ENCODE measurements around the gene GPR78. TPM values are rescaled to one million over a fixed set of nuclear protein-coding genes. Genes with fewer than 3 reads are reported as not detected.

The GPR78 gene
- polyA plus RNA-seq, 1 donor, result 0.75 TPM

GRCh38 chr4:8587469-8588195 lies 7.4 kb downstream of the GPR78 start:
- DNase-seq, result no peak

DNA sequence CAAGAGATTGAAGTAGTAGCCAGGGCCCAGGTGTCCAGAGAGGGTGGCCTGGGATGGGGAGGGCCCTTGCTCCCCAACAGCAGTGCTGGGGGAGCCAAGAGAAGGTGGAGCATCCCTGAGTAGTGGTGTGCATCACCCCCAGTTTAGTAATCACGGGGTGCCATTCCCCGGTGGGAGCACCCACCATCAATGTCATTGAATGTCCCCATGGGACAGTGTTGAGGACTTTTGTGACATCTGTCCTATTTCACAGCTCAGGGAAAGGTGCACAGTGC lies 7.9 kb downstream of the GPR78 start:
- no peak for DNase-seq

GRCh38 chr4:8589336-8589735 lies 9.1 kb downstream of the GPR78 start:
- DNase-seq, result no peak

DNA sequence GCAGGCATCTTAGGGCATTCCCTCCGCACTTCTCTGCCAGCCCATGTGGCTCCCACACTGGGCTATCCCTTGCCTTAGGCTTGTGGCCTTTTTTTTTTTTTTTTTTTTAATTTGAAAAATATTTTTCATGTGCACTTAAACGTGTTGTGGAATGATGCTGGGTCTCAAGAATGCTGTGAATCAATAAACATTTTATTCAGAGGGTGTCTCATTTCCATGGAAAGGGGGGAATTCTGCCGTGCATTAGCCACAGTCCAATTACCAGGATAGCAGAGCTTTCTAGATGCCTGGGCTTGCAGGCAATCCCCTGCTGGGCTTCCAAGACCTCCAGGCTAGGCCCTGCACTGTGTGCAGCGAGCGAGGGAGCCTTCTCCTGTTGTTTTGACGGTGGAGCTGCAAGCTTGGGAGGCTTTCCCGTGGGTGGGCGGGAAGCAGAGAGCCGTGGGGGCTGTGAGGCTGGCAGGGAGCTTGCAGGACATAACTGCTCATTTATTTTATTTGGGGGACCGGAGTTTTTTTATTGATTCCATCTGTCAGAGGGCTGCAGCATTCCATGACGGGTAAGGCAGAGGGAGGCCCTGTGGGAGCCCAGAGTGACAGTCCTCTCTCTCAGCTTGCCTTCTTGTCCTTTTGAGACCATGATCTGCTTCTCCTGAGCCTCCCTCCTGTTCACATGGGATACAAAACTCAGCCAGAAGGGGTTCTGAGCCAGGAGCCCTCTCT lies 9.8 kb downstream of the GPR78 start:
- DNase-seq, result no peak

DNA sequence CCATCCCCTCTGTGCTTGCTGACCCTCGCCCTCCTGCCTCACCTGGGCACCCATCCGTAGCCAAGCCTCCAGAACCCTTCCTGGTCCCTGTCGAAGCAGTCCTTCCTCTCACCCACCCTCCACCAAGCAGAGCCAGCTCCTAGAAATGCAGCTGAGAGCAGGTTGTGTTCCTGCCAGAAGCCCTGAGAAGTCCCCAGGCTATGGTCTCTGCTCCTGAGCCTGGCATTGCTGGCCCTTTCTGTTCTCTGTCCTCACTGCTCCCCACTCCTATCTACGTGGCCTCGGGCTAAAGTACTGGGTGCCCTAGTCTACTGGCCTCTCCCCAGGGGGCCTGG lies 10.3 kb downstream of the GPR78 start:
- no peak for DNase-seq

- DNase-seq, result no peak
Observed at GRCh38 chr4:8591114-8591513, 10.9 kb downstream of the GPR78 start.

DNA sequence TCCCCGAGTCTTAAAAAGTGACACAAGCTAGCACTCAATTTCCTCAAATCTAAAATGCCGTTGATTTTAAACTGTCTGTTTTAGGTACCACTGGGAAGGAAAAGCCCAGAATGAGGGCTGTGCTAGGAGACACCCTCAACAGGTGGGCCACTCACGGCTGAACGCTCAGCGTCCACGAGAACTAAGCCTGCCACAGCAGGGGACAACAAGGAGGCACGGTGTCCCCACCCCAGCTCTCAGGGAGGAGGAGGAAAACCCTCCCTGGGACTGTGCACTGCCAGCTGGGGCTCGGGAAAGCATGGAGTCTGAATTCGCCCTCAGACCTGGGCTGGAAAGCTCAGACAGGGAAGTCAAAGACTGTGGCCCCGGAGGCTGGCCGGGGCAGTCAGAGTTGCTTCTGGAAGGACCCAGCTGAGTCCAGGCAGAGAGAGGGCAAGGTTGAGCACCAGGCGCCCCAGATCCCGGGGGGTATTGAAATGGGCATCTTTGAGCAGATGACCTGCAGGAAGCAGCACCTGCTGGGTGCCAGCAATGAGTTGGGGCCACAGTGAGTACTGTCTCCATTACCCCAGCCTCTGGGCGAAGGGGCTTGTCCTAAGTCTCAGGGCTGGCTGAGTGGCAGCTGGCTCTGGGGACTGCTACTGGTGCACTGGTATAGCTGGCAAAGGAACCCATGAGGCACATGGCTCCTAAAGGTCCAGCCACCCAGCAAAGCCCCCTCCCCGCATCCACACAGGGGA lies 11.6 kb downstream of the GPR78 start:
- DNase-seq, result no peak

DNA sequence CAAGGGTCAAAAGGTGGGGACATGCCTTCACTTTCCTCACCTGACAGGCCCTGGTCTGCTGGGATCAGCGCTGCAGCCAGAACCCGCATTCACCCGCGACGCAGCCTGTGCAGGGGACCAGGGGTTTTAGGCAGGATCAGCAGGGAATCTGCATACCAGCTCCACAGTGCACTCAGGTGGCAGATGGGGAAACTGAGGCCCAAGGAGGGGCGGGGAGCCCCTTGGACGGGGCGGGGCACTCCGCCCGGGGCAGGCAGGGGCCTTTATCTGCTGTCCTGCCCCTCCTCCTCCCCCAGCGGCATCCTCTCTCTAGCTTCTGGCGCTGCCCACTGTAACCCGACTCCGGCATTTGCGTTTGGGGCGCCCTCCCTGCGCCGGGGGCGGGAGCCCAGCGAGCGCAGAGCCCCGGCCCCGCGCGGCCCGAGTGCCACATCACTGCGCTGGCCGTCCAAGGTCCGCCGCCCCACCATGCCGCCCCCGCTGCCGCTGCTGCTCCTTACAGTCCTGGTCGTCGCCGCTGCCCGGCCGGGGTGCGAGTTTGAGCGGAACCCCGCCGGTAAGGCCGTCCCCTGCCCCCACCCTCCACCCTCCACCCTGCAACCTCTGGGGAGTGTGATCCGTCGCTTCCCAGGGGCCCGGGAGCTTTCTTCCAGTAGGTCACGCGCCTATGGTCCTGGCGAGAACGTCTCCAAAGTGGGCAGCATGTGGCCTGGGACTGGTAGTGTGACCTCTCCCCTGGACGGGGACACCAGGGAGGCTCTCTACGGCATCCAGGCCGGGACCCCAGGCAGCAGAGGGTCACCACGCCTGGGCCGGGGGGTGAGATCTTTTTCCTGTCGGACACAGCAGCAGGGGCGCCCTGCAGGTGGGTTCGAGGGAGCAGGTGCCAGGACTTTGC lies 12.4 kb downstream of the GPR78 start, which contains the start of gene CPZ:
Gene CPZ, plus strand, starts transcription at position 400 of the 898 bp plus-strand sequence. Its CDS starts 69 bp downstream, at position 469.
- DNase-seq, result peak; percentile 61

DNA sequence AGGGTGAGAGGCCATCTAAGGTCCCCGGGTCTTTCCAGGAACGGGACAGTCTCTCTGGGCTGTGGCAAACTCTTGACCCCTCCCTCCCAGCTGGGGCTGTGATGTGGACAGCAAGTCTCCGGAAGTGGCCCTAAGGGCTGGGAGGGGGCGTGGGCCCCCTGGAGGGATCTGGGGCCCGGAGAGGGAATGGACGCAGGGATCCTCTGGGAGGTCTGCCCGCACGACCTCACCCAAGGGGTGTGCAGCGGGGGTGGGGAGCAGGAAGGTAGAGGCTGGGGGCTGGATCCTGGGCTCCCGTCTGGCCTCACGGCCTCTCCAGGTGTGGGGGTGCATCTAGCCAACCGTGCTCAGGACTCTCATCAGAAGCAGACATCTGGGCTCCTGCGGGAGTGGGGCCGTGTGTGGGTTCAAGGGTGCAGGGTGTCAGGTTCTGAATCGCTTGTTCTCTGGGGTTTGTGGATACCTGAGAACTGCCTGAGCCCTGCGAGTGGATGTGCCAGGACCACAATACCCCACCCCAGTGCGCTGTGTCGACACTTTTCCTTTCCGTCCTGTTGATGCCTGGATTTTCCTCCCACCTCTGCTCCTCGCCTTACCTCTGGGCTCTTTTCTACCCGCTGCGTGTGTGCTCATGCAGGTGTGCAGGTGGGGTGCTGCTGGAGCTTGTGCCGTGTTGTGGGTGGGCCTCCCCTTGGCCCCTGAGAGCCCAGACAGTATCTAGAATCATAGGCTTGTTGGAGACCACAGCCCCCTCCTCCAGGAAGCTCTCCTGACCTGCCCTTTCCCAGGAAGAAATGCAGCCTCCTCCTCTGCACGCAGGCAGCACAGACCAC lies 13.3 kb downstream of the GPR78 start:
- DNase-seq, result no peak

DNA sequence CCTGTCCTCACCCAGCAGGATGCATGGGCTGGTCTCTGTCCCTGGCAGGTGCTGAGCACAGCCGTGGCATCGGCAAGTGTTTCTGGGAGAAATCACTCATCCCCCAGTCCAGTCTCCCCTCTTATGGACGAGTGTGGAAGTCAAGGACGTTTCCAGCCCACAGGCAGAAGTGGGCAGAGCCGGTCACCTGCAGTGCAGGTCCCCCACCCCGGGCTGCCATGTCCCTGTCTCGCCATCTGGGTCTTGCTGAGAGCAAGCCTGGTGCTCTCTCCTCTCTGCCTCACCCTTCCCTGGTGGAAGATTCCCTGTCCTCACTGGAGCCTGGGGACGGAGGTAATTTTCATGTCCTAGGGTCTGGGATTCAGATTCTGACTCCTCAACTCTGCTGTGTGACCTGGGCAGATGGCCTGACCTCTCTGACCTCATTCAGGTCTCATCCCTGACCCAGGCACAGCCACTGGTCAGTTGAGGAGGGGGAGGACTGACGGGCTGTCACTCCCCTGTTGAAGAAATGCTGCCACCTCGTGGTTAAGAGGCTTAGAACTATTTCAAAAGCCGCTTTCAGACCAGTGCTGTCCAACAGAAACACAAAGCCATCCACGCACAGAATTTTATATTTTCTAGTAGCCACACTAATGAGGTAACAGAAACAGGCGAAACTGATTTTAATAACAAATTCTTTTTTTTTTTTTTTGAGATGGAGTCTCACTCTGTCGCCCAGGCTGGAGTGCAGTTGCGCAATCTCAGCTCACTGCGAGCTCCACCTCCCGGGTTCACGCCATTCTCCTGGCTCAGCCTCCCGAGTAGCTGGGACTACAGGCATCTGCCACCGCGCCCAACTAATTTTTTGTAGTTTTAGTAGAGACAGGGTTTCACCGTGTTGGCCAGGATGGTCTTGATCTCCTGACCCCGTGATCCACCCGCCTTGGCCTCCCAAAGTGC lies 14.2 kb downstream of the GPR78 start:
- DNase-seq, result peak; percentile 65

DNA sequence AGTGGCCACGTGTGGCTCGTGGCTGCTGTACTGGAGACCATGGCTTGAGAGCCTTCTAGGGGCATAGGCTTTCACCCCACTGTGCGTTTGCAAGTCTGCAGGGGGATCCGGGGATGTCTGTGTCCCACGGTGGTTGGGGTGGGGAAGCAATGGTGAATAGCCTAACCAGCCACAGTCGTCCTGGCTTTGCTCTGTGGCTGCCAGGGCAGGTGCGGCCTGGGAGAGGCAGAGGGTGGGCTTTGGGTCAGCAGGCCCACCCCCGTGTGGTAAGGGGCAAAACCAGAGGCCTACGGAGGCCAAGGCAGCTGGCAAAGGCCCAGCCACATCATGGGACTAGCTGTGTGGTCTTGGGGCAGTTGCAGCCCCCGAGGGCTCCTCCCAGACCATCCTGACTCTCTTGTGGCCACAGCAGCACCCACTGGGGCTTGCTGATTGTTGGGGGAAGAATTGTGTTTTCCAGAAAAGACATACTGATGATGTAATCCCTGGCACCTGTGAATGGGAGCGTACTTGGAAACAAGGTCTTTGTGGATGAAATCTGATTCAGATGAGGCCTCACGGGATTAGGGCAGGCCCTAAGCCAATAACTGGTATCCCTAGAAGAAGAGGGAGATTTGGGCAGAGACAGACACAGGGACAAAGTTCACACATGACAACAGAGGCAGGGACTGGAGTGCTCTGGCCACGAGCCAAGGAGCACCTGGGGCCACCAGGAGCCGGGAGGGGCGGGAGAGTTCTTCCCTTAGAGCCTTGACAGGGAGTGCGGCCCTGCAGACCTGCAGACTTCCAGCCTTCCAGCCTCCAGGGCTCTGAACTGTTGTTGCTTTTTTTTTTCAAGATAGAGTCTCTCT lies 15.3 kb downstream of the GPR78 start:
- DNase-seq, result no peak

- no peak for DNase-seq
Observed at GRCh38 chr4:8596891-8597290, 16.7 kb downstream of the GPR78 start.

GRCh38 chr4:8597319-8597718 lies 17.1 kb downstream of the GPR78 start:
- no peak for DNase-seq

DNA sequence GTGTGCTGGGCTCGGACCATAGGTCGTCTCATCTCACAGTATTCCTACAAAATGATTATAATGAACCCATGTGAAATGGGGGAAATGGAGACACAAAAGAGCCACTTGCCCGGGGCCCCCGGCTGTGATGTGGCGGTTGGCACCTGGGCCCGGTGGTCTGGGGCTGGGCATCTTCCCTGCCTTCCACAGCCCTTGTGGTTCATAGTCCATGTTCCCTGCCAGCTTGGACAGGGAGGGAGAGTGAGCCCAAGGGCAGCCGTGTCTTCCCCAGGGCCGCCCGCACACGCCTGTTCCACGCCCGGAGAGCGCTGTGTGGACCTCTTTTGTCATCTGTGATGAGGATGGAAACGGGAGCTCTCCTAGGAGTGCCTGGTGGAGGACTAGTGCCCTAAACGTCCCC lies 17.6 kb downstream of the GPR78 start:
- no peak for DNase-seq

GRCh38 chr4:8598391-8599090 lies 18.3 kb downstream of the GPR78 start:
- DNase-seq, result no peak

- DNase-seq, result no peak
Observed at GRCh38 chr4:8599091-8599460, 18.9 kb downstream of the GPR78 start.

- DNase-seq, result no peak
Observed at GRCh38 chr4:8599657-8600056, 19.5 kb downstream of the GPR78 start.

DNA sequence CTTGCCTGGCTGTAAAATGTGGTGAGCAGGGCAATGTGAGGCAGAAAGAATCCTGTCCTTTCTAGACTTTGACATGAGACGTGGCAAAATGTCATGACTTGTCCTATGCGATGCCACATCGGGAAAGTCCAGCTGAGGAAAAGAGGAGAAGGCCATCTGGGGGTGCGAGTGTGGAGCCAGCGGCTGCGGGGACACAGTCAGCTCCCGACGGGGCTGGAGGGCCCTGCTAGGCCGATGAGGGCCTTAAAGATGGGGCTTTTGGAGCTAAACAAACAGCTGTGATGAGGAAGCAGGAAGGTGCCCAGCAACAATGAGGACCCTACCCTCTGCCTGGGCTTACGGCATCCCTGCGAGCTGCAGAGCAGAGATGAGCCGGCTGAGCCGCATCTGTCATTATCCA lies 20.1 kb downstream of the GPR78 start:
- DNase-seq, result no peak

DNA sequence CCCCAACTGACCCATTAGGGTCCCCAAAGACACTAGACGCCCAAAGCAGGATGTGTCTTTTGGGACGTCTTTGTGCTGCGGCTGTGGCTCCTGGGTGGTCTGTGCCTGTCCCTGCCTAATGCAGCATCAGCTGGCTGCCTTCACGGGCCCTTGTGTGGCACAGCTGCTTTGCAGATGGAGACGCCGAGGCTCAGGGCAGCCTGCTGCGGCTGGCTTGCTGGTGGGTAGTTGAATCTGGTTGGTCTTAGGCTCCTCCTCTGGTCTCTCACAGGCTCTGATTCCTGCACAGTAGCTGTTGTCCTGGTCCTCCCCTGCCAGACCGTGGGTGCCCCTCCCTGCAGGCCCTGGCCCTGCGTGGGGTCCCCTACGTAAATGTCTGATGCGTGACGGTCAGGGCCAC lies 20.5 kb downstream of the GPR78 start:
- DNase-seq, result no peak
